Dendritic cell treated with granulocyte-macrophage colony-stimulating factor and Interleukin-4, amounts not matched to agents 40 ng/mL and 50 ng/mL, for 4 days (primary cell): ENCODE results near the gene C1QTNF1.
"Not testable (repeated sequence)": the region's sequence is repeated elsewhere in the genome, so short reads cannot be mapped to it uniquely, and the experiment has no call there.

Source experiments
- H3K27ac Mint-ChIP-seq: one replicate; pipeline ENCODE4 v1.8.0; 2022; ENCODE audit warnings: mild to moderate bottlenecking, mixed read lengths
- H3K27me3 Mint-ChIP-seq: one replicate; pipeline ENCODE4 v1.8.0; 2022; ENCODE audit warnings: mild to moderate bottlenecking, mixed read lengths
- H3K36me3 Mint-ChIP-seq: one replicate; pipeline ENCODE4 v1.8.0; 2022; ENCODE audit warnings: low read depth, mixed read lengths
- H3K4me1 Mint-ChIP-seq: one replicate; pipeline ENCODE4 v1.8.0; 2022; ENCODE audit warnings: low read depth, mixed read lengths
- H3K4me3 Mint-ChIP-seq: one replicate; pipeline ENCODE4 v1.8.0; 2022; ENCODE audit warnings: mild to moderate bottlenecking, moderate library complexity, mixed read lengths
- H3K9me3 Mint-ChIP-seq: one replicate; pipeline ENCODE4 v1.8.0; 2022; ENCODE audit warnings: mixed read lengths
- intact Hi-C: fragments of 100-400 bp; cut with micrococcal nuclease; formaldehyde crosslinking; loops from one replicate; pipeline ENCODE4 v1.15.0; 2022

Gene C1QTNF1

GRCh38 chr17:79030636-79031035 is 6.7 kb downstream of the C1QTNF1 start:
- Mint-ChIP-seq H3K27me3 (peaks cover 85% of the 10 kb centered on the region), H3K4me1 (peaks cover 17% of the 10 kb centered on the region)
- H3K4me3 Mint-ChIP-seq, intact Hi-C loops, H3K27ac Mint-ChIP-seq, H3K36me3 Mint-ChIP-seq, H3K9me3 Mint-ChIP-seq: not testable (repeated sequence)

GRCh38 chr17:79031996-79032875 is 8.3 kb downstream of the C1QTNF1 start:
- peaks cover 19% of the 10 kb centered on the region for H3K4me1 Mint-ChIP-seq
- intact Hi-C loops = no loop called here
- H3K27me3 Mint-ChIP-seq = peaks cover 73% of the 10 kb centered on the region
- H3K9me3 Mint-ChIP-seq = no peaks in the 10 kb centered on the region
- H3K27ac Mint-ChIP-seq = no peak overlapping the region
- no peak overlapping the region for H3K4me3 Mint-ChIP-seq
- H3K36me3 Mint-ChIP-seq = no peaks in the 10 kb centered on the region

- H3K27ac Mint-ChIP-seq = no peak overlapping the region
- no peak overlapping the region for H3K4me3 Mint-ChIP-seq
- H3K36me3 Mint-ChIP-seq = no peaks in the 10 kb centered on the region
- no peaks in the 10 kb centered on the region for H3K9me3 Mint-ChIP-seq
- intact Hi-C loops = no loop called here
- H3K4me1 Mint-ChIP-seq = peaks cover 14% of the 10 kb centered on the region
- H3K27me3 Mint-ChIP-seq = peaks cover 64% of the 10 kb centered on the region
Measured at GRCh38 chr17:79033046-79033616, 9.2 kb downstream of the C1QTNF1 start.

- Mint-ChIP-seq H3K9me3 (no peaks in the 10 kb centered on the region), H3K4me1 (peaks cover 22% of the 10 kb centered on the region), H3K27ac (no peak overlapping the region), H3K36me3 (no peaks in the 10 kb centered on the region), H3K4me3 (no peak overlapping the region), H3K27me3 (peaks cover 56% of the 10 kb centered on the region)
- intact Hi-C loops = no loop called here
Measured at GRCh38 chr17:79033741-79034501, 10.0 kb downstream of the C1QTNF1 start.

- Mint-ChIP-seq H3K36me3 (no peaks in the 10 kb centered on the region), H3K4me3 (no peak overlapping the region), H3K27ac (no peak overlapping the region), H3K4me1 (peaks cover 26% of the 10 kb centered on the region), H3K9me3 (no peaks in the 10 kb centered on the region), H3K27me3 (peaks cover 51% of the 10 kb centered on the region)
- intact Hi-C loops = no loop called here
Measured at GRCh38 chr17:79034931-79035485, 11.0 kb downstream of the C1QTNF1 start.

- intact Hi-C loops = no loop called here
- Mint-ChIP-seq H3K27ac (no peak overlapping the region), H3K4me1 (peaks cover 31% of the 10 kb centered on the region), H3K36me3 (no peaks in the 10 kb centered on the region), H3K9me3 (no peaks in the 10 kb centered on the region), H3K4me3 (no peak overlapping the region), H3K27me3 (peaks cover 48% of the 10 kb centered on the region)
Measured at GRCh38 chr17:79035686-79036085, 11.7 kb downstream of the C1QTNF1 start.

- intact Hi-C loops = no loop called here
- Mint-ChIP-seq H3K27ac (no peak overlapping the region), H3K27me3 (peaks cover 44% of the 10 kb centered on the region), H3K9me3 (no peaks in the 10 kb centered on the region), H3K4me1 (peaks cover 31% of the 10 kb centered on the region), H3K36me3 (no peaks in the 10 kb centered on the region), H3K4me3 (no peak overlapping the region)
Measured at GRCh38 chr17:79036181-79036580, 12.2 kb downstream of the C1QTNF1 start.

- Mint-ChIP-seq H3K9me3 (no peaks in the 10 kb centered on the region), H3K27me3 (peaks cover 40% of the 10 kb centered on the region), H3K36me3 (no peaks in the 10 kb centered on the region), H3K27ac (no peak overlapping the region), H3K4me1 (peaks cover 31% of the 10 kb centered on the region), H3K4me3 (no peak overlapping the region)
- intact Hi-C loops = no loop called here
Measured at GRCh38 chr17:79036596-79036995, 12.6 kb downstream of the C1QTNF1 start.

GRCh38 chr17:79038545-79039135 is 14.7 kb downstream of the C1QTNF1 start:
- intact Hi-C loops = no loop called here
- Mint-ChIP-seq H3K27ac (peak overlapping the region; percentile 14), H3K36me3 (no peaks in the 10 kb centered on the region), H3K9me3 (no peaks in the 10 kb centered on the region), H3K4me3 (no peak overlapping the region), H3K4me1 (peaks cover 31% of the 10 kb centered on the region), H3K27me3 (peaks cover 25% of the 10 kb centered on the region)

GRCh38 chr17:79039171-79039570 is 15.2 kb downstream of the C1QTNF1 start:
- Mint-ChIP-seq H3K36me3 (no peaks in the 10 kb centered on the region), H3K9me3 (no peaks in the 10 kb centered on the region), H3K4me3 (no peak overlapping the region), H3K27ac (no peak overlapping the region), H3K4me1 (peaks cover 31% of the 10 kb centered on the region), H3K27me3 (peaks cover 25% of the 10 kb centered on the region)
- intact Hi-C loops = no loop called here

GRCh38 chr17:79039886-79040285 is 15.9 kb downstream of the C1QTNF1 start:
- Mint-ChIP-seq H3K36me3 (no peaks in the 10 kb centered on the region), H3K27ac (peak overlapping the region; percentile 55), H3K9me3 (no peaks in the 10 kb centered on the region), H3K4me3 (no peak overlapping the region), H3K27me3 (peaks cover 27% of the 10 kb centered on the region), H3K4me1 (peaks cover 31% of the 10 kb centered on the region)
- intact Hi-C loops = no loop called here

- H3K27ac Mint-ChIP-seq = no peak overlapping the region
- no peaks in the 10 kb centered on the region for H3K36me3 Mint-ChIP-seq
- no peaks in the 10 kb centered on the region for H3K9me3 Mint-ChIP-seq
- H3K4me1 Mint-ChIP-seq = peaks cover 25% of the 10 kb centered on the region
- intact Hi-C loops = no loop called here
- no peak overlapping the region for H3K4me3 Mint-ChIP-seq
- peaks cover 29% of the 10 kb centered on the region for H3K27me3 Mint-ChIP-seq
Measured at GRCh38 chr17:79041041-79041570, 17.1 kb downstream of the C1QTNF1 start.

GRCh38 chr17:79041723-79042420 is 17.9 kb downstream of the C1QTNF1 start:
- Mint-ChIP-seq H3K4me3 (no peak overlapping the region), H3K4me1 (peaks cover 21% of the 10 kb centered on the region), H3K27ac (no peak overlapping the region), H3K9me3 (no peaks in the 10 kb centered on the region), H3K27me3 (peaks cover 33% of the 10 kb centered on the region), H3K36me3 (no peaks in the 10 kb centered on the region)
- intact Hi-C loops = loop anchor here (1.0 to 2.0 kb wide), 2 partner anchors 23 to 55 kb away; no protein-coding TSS in a partner anchor
